Retinal pigment epithelial cell (primary cell): ENCODE results near the gene TNNT1.

Experiments
- DNase-seq: peaks from one replicate; pipeline ENCODE4 v3.0.0-alpha.2; 2010; ENCODE audit warnings: low read depth
- H3K4me3 ChIP-seq: 2 replicates; pipeline ENCODE4 v1.5.1; 2011; ENCODE audit warnings: mild to moderate bottlenecking, low read length, control low read depth, moderate library complexity
- TF ChIP-seq, protein P1 (sequence below): conservative IDR thresholded peaks from 2 replicates; pipeline ENCODE4 v1.5.1; 2011; ENCODE audit warnings: low read depth, low read length, control low read depth, inconsistent platforms

TNNT1 gene

DNA sequence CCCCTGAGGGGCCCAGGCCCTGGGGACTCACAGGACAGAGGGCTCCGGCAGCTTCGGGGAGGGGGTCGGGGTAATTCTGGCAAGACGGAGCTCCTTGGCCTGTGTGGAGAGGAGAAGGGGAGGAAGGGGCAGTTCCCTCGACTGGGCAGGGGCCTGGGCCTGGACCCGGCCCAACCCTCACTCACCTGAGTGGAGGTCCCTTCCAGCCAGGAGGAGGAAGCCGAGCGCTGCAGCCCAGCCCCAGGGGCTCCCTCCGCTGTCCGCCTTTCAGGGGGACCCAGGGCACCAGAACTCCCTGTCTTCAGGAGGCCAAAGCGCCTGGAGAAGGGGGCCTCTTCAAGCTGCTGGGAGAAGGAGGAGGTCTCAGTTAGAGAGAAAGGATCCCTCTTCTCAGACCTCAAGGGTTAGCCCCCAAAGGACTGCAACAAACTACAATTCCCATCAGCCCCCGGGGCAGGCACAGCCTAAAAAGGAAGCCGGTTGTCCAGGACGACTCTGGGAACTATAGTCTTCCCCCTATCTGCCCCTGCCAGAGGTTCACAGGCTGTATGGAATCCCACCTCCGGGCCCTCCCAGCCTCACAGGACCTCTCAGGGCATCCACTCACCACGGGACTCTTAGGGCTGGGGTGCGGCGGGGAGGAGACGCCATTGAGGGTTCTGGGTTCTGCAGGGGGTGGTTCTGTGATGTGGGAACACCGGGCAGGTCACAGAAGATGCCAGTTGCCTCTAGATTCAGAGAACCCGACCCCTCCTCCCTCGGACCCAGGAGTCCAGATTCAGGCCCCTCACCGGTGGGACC lies 53.5 kb downstream of the TNNT1 start:
- no peak for DNase-seq
- TF ChIP-seq, protein P1, sequence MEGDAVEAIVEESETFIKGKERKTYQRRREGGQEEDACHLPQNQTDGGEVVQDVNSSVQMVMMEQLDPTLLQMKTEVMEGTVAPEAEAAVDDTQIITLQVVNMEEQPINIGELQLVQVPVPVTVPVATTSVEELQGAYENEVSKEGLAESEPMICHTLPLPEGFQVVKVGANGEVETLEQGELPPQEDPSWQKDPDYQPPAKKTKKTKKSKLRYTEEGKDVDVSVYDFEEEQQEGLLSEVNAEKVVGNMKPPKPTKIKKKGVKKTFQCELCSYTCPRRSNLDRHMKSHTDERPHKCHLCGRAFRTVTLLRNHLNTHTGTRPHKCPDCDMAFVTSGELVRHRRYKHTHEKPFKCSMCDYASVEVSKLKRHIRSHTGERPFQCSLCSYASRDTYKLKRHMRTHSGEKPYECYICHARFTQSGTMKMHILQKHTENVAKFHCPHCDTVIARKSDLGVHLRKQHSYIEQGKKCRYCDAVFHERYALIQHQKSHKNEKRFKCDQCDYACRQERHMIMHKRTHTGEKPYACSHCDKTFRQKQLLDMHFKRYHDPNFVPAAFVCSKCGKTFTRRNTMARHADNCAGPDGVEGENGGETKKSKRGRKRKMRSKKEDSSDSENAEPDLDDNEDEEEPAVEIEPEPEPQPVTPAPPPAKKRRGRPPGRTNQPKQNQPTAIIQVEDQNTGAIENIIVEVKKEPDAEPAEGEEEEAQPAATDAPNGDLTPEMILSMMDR, result no peak
- H3K4me3 ChIP-seq, result no peak overlapping the region

DNA sequence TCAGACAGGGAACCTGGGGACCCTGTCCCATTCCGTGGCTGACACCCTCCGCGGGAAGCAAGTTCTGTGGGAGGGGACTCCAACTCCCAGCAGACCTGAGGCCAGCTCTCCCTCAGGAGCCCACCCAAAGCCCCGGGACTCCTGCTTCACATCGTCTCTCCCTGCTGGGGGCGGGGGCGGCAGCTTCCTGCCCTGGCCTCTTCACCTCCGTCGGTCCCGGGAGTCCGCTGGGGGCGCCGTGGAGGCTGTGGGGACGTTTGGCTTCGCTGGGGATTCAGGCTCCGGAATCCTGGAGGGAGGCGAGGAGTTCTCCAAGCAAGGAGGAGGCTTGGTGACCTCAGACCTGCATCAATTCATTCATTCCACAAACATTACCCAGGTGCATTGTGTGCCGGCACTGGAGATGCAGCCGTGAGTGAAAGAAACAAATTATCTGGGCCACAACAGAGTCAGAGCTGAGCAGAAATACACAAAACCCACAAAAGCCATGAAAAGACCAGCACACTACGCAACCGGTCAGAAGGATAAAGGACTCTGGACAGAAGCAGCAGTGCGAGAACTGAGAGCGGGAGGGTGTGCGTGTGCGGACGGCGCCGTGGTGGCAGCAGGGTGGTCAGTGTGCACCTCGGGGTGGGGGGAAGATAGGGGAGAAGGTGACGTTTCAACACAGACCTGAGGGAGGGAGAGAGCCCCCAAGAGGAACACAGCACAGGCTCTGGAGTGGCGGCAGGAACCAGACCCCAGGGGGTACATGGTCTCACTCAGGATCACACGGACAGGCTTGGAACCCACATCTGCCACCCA lies 54.3 kb downstream of the TNNT1 start:
- no peak for DNase-seq
- TF ChIP-seq, protein P1, result no peak
- H3K4me3 ChIP-seq, result no peak overlapping the region

DNA sequence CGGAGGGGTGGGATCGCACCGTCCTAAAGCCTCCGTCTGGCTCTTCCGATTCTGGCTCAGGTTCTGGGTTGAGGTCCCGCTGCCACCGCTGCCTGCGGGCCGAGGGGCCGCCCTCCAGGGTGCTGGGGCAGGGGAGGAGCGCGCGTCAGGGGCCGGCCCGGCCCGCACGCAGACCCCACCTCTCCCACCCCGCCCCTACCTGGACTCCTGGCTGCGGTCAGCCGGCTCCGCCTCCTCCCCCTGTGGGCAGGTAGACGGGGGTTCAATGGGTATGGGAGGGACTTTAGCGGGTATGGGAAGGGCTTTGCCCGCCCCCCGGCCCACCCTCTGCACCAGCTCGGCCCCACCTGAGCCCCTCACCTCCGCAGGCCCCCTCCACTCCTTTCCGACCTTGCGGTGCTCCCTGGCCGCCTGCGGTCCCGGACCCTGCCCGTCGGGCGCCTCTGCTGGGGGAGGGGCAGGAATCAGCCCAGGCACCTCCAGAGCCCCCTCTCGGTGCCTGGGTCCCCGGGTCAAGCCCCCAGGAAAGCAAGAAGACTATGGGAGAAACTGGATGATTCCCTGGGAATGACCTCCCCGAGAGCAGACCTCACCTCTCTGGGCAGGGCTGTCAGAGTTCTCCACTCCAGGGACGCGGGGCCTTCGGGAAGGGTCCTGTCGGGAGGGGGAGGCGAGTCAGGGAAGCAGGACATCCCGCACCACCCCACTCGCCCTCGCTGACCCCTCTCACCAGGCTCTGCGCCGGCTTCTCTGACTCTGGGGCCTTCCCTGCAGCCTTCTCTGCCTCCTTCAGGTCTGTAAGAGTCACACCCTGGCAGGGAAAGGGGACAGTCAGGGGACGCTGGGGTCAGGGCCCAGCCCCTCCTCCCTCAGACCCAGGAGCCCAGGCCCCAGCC lies 56.3 kb downstream of the TNNT1 start:
- H3K4me3 ChIP-seq, result no peak overlapping the region
- TF ChIP-seq, protein P1, result no peak
- DNase-seq, result no peak

DNA sequence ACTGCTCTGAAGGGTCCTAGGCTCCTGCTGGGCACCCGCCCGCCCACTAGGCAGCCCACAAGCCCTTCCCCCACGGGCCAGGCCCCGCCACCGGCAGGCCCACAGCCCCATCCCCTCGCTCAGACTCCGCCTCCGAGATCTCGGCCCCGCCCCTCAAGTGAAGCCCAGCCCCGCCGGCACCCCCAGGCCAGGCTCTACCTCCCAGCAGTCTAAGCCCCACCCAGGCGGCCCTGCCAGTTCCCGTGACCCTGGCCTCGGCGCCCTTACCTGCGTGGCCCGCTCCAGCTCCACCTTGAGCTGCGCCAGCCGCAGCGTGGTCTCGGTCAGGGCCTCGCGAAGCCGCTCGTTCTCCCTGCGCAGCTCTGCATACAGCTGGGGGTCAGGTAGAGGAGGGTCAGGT lies 57.1 kb downstream of the TNNT1 start:
- no peak overlapping the region for H3K4me3 ChIP-seq
- DNase-seq, result no peak
- TF ChIP-seq, protein P1, result no peak

DNA sequence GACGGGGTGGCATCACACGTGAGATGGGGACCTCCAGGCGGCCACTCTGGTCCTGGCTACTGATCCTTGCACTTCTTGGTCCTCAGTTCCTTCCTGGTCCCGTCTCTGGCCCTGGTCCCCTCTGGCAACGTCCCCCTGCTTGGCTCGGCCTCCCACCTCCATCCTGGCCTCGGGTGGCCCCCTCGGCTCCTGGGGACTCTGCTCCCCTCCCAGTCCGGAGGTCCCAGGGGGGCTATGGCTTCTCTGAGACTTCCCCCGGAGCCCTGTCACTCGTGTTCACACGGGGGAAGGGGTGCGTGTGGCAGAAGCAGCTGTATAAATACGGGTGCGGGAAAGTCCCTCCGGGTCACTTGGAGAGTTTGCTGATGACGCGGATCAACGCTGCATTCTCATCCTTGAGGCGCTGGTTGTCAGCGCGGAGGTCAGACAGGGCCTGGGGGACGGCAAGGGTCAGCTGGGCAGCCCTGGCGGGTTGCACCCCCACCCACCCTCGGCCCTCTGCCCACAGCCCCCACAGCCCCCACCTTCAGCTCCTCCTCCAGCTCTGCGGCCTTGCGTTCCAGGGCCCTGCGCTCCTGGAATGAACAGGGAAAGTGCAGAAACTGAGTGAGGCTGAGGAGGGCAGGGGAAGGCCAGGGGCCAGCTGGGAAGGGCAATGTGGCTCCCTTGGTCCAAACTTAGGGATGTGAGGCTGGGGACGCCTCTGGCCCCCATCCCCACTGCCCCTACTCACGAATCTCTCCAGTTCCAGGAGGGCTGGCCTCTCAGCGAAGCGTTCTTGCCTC lies 57.7 kb downstream of the TNNT1 start:
- TF ChIP-seq, protein P1, result no peak
- H3K4me3 ChIP-seq, result no peak overlapping the region
- no peak for DNase-seq

DNA sequence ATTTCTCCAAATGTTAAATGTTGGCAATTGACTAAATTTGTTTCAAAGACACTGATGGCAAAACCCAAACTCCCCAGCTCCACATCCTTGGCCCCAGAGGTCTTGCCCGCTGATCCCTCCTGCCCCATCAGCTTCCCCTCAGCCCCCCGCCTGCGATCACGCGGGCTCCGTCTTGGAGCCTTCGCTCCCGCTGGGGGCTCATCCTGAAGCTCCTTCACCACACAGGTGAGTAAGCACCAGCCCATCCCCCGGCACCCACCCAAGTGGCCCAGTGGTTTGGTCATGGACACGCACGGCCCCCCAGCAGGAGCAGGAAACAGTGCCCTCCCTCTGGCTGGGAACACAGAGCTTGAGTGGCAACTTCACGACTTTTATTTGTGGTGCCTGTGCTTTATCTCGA lies 58.4 kb downstream of the TNNT1 start:
- no peak overlapping the region for H3K4me3 ChIP-seq
- no peak for DNase-seq
- TF ChIP-seq, protein P1, result no peak
